Measurements from ENCODE around the gene RGMA.
A peak's percentile ranks its signal among the peaks of the same experiment; 100 is the strongest.
"Not testable (repeated sequence)": the region's sequence is repeated elsewhere in the genome, so short reads cannot be mapped to it uniquely, and the experiment has no call there.

The RGMA gene

GRCh38 chr15:93065641-93066045, 23.4 kb downstream of the RGMA start:
- DNase-seq: peak; percentile 20

GRCh38 chr15:93063796-93064690, 25.0 kb downstream of the RGMA start:
- peak; percentile 28 for DNase-seq

- peak; percentile 31 for DNase-seq
Observed at GRCh38 chr15:93063262-93063671, 25.7 kb downstream of the RGMA start.

GRCh38 chr15:93062628-93063261, 26.3 kb downstream of the RGMA start:
- DNase-seq: not testable (repeated sequence)

- peak; percentile 17 for DNase-seq
Observed at GRCh38 chr15:93060336-93061248, 28.4 kb downstream of the RGMA start.

- no peak for DNase-seq
Observed at GRCh38 chr15:93059442-93059841, 29.6 kb downstream of the RGMA start.

- DNase-seq: no peak
Observed at GRCh38 chr15:93058904-93059427, 30.0 kb downstream of the RGMA start.

- no peak for DNase-seq
Observed at GRCh38 chr15:93058128-93058527, 30.9 kb downstream of the RGMA start.

GRCh38 chr15:93057618-93058017, 31.4 kb downstream of the RGMA start:
- no peak for DNase-seq

- no peak for DNase-seq
Observed at GRCh38 chr15:93056836-93057235, 32.2 kb downstream of the RGMA start.

GRCh38 chr15:93055211-93055610, 33.8 kb downstream of the RGMA start:
- DNase-seq: no peak

- DNase-seq: no peak
Observed at GRCh38 chr15:93052090-93052879, 36.7 kb downstream of the RGMA start.

GRCh38 chr15:93051236-93052089, 37.5 kb downstream of the RGMA start:
- no peak for DNase-seq

- DNase-seq: no peak
Observed at GRCh38 chr15:93050648-93051047, 38.4 kb downstream of the RGMA start.

GRCh38 chr15:93049914-93050578, 39.0 kb downstream of the RGMA start:
- no peak for DNase-seq

GRCh38 chr15:93049233-93049632, 39.8 kb downstream of the RGMA start:
- DNase-seq: no peak

GRCh38 chr15:93048759-93049161, 40.3 kb downstream of the RGMA start:
- DNase-seq: peak; percentile 81

- DNase-seq: no peak
Observed at GRCh38 chr15:93048426-93048721, 40.6 kb downstream of the RGMA start.

- DNase-seq: no peak
Observed at GRCh38 chr15:93047621-93048425, 41.2 kb downstream of the RGMA start.

GRCh38 chr15:93046721-93047120, 42.3 kb downstream of the RGMA start:
- DNase-seq: no peak
